ENCODE data around the gene GFAP.

GRCh38 chr17:44865931-44866330 is 49.4 kb downstream of the GFAP start:
- TF ChIP-seq OSR1 (CRISPR knock-in tag; IDR thresholded peaks at IDR 0.05) (no peak), TOX (CRISPR knock-in tag; IDR thresholded peaks at IDR 0.05; ENCODE audit: borderline replicate concordance) (no peak), SNAI2 (CRISPR knock-in tag; IDR thresholded peaks at IDR 0.05) (no peak)
